NCI-H774 (cell line): ENCODE data around the gene CYP27A1.
A peak's percentile ranks its signal among the peaks of the same experiment; 100 is the strongest.
"Not testable (repeated sequence)": the region's sequence is repeated elsewhere in the genome, so short reads cannot be mapped to it uniquely, and the experiment has no call there.

ENCODE experiments used
- DNase-seq: peaks from one replicate; lab custom pipeline; 2025; lab: John Stamatoyannopoulos, UW

Gene CYP27A1

DNA sequence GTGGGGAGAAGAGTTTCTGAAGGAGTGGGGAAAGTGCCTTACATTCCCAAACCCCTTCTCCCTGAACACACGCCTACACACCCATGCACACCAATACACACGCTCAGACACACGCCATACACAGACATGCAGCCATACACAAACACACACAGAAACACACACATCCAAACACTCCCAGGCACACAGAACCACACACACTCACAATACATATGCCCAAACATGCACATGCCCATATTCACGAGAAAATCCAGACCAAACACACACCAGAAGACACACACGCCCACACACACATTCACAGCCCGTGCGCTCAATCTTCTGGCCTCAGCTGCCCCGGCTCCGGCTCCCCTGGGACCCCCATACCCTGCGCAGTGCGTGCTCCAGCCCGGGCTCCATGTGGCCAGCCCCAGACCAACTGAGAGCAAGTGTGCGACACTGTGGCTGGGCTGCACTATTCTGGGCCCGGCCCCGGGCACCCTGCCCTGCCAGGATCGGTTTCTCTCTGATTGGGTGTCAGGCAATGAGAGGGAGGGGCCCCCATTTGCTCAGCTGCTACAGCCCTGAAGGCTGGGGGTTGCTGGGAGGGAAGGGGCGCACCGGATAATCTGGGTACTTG lies 49.5 kb downstream of the CYP27A1 start, which contains the start of gene PRKAG3:
Gene PRKAG3, minus strand, starts transcription at position 426 of the 613 bp plus-strand sequence.
- no peak for DNase-seq

DNA sequence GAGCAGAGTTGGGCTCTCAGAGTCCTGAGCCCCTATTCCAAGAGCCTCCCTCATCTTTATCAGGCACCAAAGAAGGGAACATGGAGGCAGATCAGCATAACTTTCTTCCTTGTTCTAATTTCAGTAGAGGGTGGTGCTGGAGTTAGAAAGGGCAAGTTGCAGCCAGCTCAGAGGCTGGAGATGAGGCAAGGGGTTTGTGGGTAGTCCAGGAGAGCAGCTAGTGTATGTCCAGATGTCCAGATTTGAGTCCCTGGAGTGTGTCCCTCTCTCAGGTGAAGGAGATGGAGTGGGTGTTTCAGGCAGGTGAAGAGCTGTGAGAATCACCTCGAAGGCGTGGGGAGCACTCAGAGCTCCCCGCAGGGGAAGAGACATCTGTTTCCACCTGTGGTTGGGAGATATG lies 50.1 kb downstream of the CYP27A1 start:
- no peak for DNase-seq

DNA sequence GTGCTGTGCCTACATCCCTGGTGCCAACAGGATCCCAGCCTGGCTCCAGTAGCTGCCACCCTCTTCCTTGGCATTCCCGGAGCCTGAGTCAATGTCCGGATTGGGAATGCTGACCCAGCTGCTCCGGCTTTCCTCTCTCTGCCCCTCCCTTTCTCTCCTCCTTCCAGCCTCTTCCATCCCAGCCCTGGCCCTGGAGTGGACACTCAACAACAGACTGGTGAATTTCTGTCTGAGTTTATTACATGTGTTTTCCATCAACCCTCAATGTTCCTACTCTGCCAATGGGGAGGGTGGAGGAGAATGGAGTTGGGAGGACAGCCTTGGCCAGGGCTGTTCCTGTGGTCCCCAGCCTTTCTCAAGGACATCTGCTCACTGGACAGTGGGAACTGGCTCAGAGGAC lies 50.6 kb downstream of the CYP27A1 start:
- DNase-seq, result no peak

DNA sequence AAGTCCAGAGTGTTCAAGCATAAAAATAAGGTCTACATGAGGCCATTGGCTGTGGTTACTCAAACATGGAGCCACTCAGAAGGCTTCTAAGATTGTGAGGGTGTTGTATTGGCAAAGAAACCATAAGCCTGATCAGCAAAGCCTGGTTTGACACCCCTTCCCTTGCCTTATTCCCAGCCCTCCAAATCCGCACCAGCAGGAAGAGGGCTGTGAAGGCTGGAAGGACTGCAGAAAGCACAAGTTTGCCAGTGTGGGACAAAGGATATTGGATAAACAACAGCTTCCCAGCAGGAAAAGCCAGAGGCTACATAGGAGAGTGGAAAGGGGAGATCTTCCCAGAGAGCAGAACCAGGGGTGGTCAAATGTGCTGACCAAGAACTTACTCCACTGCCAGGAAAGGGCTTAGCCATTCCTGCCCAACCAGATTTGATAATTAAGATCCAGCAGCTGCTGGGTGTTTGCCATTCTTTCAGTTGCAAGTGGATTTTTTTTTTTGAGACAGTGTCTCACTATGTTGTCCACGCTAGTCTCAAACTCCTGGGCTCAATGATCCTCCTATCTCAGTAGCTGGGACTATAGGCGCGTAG lies 51.2 kb downstream of the CYP27A1 start:
- DNase-seq, result no peak

DNA sequence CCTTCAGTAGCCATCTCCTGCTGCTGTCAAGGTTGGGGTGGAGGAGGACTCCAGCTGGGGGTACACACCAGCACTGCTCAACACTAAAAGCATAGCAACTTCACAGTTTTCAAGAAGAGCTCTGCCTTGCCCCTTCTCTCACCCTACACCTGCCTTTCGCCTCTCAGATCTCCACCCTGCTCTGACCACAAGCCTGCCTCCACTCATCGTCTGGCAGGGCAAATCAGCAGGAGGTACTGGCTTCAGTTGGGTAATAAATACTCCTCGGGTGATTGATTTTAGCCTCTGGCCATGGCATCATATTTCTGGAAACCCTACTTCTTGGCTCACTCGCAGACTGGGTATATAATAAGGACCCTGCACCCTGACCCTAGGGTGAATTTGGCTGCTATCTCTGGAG lies 52.7 kb downstream of the CYP27A1 start:
- no peak for DNase-seq

DNA sequence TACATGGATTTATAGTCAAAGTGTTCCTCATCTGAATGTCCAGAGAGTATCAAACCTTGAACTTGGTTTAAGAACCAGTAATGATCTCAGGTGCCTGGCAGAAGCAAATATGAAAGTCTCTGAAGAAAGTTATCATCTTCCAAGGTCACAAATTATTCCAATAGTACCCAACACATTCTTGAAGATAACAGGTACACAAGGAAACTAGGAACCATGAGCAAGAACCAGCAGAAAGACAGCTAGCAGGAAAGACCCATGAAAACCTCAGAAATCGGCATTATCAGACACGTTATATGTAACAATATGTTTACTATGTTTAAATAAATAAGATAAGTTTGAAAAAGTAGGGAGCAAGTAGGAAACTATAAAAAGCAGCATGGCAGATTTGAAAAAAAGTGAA lies 55.5 kb downstream of the CYP27A1 start:
- no peak for DNase-seq

DNA sequence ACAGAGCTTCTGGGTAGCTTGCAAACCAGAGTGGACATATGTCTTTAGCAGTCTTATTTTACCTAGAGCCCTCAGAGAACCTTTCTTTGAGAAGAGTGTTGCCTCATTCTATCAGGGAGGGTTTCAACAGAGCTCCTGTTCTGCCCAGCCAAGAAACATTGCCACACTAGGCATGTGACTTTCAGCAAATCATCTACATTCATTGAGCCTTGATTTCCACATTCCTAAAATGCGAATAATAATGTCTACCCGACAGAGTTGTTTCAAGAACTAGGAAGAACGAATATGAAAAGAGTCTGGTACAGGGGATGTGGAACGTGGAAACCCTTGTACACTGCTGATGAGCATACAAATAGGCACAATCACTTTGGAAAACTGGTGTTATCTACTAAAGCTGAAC lies 57.5 kb downstream of the CYP27A1 start:
- DNase-seq, result no peak

DNA sequence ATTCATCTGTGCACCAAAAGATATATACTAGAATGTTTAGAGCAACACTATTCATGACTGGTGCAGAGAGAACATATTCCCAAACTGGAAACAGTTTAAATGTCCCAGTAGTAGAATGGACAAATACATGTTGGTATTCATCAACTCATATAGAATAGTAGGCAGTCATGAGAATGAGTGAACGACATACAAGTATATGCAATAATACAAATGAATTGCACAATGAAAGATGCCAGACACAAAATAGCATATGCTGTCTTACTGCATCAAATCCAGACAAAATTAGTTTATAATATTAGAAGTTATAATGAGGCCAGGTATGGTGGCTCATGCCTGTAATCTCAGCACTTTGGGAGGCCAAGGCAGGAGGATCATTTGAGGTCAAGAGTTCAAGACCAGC lies 57.9 kb downstream of the CYP27A1 start:
- DNase-seq, result no peak

DNA sequence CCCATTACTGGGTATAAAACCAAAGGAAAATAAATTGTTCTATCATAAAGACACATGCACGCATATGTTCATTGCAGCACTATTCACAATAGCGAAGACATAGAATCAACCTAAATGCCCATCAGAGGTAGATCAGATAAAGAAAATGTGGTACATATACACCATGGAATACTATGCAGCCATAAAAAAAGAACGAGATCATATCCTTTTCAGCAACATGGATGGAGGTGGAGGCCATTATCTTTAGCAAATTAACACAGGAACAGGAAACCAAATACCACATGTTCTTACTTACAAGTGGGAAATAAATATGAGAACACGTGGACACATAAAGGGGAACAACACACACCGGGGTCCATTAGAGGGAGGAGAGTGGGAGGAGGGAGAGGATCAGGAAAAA lies 62.4 kb downstream of the CYP27A1 start:
- DNase-seq, result not testable (repeated sequence)

DNA sequence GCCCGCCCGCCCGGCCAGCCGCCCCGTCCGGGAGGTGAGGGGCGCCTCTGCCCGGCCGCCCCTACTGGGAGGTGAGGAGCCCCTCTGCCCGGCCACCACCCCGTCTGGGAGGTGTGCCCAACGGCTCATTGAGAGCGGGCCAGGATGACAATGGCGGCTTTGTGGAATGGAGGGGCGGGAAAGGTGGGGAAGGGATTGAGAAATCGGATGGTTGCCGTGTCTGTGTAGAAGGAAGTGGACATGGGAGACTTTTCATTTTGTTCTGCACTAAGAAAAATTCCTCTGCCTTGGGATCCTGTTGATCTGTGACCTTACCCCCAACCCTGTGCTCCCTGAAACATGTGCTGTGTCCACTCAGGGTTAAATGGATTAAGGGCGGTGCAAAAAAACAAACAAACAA lies 65.0 kb downstream of the CYP27A1 start:
- DNase-seq, result not testable (repeated sequence)

DNA sequence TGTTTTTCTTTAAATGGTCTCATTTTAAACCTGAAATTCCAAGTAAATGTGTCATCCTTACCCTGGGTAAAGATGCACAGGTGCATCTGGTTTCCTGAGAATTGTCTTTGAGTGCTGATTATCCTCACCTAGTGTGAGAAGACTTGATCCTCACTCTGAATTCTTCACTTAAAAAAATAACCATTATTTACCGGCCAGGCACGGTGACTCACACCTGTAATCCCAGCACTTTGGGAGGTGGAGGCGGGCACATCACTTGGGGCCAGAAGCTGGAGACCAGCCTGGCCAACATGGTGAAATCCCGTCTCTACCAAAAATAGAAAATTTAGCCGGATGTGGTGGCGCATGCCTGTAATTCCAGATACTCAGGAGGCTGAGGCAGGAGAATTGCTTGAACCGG lies 67.8 kb downstream of the CYP27A1 start:
- DNase-seq, result no peak

DNA sequence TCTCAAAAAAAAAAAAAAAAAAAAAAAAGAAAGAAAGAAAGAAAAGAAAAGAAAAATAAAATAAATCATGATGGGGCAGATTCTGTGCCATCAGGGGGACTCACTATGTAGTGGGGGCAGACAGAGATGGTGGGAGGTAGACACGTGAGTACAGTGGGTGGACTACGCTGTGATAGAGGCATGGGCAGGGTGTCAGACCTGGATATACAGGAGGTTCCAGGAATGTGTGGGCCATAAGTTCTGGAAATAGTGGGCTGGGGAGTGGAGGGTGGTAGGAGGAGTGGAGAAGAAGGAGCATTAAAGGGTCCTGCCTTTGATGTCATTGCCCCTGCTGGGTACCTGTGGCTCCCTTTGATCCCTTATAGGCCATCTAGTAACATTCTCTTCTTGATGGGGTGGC lies 68.8 kb downstream of the CYP27A1 start:
- DNase-seq, result no peak

DNA sequence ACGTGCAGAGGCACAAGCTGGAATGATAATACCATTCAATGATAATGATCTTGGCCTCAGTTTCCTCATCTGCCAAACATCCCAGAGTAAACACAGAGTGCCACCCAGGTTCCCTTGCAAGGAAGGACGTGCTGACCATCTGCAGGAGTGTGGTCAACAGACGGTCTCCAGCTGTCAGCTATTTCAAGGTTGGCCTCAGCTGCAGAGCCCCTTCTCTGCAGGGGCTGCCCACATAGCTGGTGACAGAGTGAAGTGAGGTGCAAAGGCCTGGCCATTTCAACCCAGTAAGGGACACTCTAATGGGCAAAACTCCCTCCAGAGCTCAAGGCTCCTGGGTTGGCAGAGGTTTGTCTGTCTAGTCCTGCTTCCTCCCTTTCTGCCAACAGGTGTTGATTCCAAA lies 69.3 kb downstream of the CYP27A1 start:
- no peak for DNase-seq

DNA sequence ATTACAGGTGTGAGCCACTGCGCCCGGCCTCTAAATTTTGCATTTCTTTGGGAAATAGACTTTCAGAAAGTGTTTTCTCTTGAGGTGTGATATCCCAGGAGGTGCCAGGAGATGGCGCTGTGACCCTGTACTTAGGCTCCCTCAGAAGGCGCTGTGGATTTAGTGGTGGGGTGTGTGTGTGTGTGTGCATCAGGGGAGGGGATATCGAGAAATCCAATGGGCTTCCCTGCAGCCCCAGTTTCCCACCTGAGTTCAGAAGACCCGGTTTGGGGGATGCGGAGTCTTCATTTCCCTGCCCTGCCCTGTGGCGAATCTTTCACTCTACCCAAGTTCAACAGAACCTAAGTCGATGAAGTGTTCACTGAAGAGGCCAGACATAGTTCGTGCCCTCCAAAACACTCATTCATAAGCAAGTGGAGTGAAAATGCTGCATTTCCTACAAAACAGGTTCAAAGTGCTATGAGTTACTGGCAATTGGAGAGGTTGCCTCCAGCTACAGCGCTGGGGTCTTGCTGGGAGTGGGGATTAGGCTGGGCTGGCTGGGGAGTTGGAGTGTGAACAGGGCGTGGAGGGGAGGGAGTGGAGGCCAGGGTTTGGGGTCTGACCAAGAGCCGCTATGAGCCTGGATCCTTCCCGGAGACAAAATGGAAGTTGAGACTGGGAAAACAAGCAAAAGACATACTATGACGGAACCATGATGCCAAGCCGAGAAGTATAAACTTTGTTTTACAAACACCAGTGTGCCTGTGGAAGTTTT lies 71.1 kb downstream of the CYP27A1 start:
- DNase-seq, result peak; percentile 33

DNA sequence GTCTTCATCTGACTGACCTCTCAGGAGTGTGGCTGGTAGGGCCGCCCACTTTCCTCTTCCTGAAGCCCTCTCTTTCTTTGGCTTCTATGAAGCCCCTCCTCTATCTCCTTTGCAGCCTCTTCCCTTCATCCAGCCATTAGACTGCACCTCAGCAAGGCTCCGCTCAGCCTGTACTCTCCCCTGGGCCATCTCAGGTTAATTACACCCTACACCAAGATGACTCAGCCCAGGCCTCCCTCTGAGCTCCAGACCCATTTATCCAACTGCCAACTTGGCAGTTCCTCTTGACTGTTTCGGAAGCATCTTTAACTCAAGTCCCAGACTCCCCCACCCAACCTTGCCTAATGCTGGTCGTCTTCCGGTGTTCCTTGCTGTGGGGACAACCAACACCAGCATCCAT lies 71.8 kb downstream of the CYP27A1 start:
- DNase-seq, result no peak

DNA sequence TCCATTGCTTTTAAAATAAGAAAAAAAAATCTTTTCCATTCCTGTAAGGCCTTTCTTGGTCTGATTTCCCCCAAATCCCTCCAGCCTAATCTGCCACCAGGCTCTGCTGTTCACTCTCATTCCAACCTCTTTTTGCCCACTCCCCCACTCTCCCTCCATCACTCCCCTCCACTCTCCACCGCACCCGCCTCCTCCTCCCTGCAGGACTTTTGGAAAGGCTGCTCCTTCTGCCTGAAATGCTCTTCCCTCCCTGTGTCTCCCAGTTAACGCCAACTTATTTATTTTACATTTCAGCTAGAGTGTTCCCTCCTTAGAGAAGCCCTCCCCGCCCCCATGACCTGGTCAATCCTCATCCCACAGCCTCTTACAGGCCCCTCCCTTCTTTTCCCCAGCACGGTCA lies 72.9 kb downstream of the CYP27A1 start:
- DNase-seq, result no peak

DNA sequence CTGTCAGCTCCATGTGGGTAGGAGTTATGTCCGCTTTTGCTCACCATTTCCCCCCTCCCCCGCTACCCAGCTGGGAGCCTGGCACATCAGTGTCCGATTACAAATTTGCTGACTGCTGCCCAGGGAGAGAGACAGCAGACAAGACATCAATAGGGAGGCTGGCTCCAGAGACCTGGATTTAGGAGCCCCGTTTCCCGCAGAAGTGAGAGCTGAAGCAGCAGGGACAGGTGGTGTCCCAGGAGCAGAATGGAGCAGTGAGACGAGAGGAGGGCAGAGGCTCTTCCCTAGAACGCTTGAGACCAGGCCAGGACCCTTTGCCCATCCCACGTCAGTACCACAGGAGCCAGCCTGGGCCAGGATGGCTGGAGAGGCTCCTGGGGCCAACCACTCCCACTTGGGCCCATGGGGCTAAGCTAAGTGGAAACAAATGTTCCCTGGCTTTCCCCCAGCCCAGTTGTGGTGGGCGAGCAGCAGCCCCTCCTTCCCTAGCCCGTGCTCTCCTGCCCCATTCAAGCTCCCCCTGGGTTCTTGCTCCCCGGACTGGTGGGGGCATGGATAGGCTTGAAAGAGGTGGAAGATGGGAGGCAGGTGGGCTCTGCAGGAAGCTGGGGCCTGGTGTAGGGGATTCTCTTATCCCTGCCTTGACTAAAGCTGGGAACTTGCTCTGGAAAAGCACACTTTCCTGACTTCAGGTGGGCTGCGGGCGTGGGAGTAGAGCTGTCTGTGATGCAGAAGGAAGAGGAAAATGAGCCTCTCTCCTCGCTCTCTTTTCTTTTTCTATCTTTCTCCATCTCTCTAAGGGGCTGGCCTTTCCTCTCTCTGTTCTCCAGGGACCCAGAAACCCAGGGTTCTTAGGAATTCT lies 73.6 kb downstream of the CYP27A1 start:
- DNase-seq, result no peak

DNA sequence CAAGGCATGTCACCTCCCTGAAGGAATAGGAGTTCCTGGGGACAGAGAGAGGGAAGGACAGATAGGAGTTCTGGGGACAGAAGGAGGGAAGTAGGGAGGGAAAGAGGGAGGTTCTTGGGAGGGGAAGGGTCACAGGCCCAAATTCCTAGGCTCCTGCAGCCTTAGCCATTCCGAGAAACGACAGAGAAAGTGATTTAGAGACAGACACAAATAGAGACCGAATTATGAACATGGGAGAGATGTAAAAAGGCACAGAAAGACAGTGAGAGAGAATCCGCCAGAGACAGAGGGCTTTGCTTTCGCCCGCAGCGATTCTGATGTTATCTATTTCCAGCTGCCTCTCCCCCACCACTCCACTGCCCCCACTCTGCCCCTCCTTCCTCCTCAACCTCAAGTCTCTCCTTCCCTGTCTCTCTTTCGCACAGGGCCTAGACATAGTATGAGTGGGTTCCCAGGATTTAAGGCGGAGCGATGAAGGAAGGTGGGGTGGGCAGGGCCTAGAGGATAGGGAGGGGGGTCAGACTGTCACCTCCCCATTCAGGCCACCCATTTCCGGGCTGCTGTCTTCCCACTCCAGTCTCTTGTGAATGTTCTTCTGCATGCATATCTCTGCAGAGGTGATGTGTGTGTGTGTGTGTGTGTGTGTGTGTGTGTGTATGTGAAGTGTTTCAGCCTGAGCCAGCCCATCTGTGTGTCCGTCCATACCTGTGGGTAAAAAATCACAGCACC lies 74.4 kb downstream of the CYP27A1 start:
- no peak for DNase-seq

DNA sequence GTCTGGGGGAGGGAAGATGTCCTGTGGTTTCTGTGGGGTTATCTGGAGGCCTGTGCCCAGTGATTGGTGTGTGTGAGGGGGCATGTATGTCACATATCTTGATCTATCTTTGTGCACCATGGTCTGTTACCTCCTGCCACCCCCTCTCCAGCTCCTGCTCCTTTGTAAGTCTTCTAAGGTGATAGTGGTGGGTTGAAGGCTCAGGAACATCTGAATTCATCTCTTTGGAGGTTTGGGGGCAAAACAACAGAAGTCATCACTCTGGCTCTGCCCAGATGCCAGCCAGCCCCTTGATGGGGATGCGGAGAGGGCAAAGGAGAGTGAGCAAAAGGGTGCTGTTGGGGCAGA lies 74.9 kb downstream of the CYP27A1 start:
- no peak for DNase-seq

DNA sequence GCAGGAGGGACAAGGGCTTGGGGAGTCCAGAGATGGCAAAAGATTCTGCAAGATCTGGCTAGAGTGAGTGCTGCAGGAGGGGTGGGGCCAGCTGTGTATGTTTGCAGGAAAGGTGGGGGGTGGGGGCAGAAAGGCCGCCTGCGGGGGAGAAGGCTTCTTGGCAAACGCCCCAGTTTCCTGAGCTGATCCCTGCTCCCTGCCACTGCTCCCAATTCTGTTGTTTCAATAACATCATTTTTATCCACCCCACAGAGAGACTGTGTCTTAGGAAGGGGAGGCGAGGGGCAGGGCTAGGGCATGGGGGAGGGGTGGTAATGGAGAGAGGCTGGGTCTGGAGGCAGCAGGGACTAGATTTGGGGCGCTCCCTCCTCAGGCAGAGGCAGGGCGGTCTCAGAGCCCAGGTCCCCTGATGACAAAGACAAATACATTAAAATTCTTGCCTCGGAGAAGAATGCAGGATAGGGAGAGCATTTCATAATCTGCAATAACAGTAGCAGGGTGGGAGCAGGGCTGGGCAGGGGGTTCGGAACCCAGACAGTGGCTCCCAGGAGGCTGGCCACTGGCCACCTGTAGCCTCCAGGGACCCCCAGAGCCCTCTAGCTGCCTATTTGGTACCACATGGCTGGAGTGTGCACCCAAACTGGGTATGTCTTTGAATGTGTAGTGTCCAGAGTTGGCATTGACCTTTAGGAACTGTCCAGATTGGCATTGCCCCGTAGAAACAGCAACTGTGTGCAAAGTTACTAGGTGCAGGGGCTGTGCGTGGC lies 75.6 kb downstream of the CYP27A1 start:
- DNase-seq, result no peak

DNA sequence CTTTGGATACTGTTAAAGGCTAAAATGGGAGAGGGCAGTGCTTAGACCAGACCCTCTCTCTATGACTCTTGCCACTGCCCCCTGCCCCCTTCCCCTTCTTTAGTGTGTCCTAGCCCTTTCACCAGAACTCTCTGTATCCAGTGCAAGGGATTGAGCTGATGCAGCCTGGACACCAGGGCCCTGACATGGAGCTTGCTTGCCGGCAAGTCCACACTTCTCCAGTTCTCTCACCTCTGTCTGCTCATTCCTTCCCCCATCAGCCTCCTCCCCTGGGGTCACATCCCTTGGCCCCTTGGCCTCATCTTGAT lies 76.1 kb downstream of the CYP27A1 start:
- DNase-seq, result no peak
